ENCODE data around the gene GGNBP2. TPM values are rescaled to one million over a fixed set of nuclear protein-coding genes. Genes with fewer than 3 reads are reported as not detected.

The GGNBP2 gene
- total RNA-seq, 1 experiment from 2014 or later: 27.6 TPM

- Histone ChIP-seq H3K4me3 (ENCODE audit: insufficient read depth, low read depth, low read length) (no peak overlapping the region), H3K27me3 (ENCODE audit: control insufficient read depth, insufficient read depth, low read length) (no peaks in the 10 kb centered on the region), H3K36me3 (replicated peaks; ENCODE audit: control insufficient read depth, insufficient read depth, low read length) (no peaks in the 10 kb centered on the region)
- no peak for DNase-seq
These were observed 66.8 kb downstream of the GGNBP2 start for GRCh38 chr17:36611345-36612072.

- no peak for DNase-seq
- Histone ChIP-seq H3K36me3 (replicated peaks; ENCODE audit: control insufficient read depth, insufficient read depth, low read length) (no peaks in the 10 kb centered on the region), H3K4me3 (ENCODE audit: insufficient read depth, low read depth, low read length) (no peak overlapping the region), H3K27me3 (ENCODE audit: control insufficient read depth, insufficient read depth, low read length) (no peaks in the 10 kb centered on the region)
These were observed 67.6 kb downstream of the GGNBP2 start for GRCh38 chr17:36612323-36612722.

GRCh38 chr17:36613155-36613554 lies 68.4 kb downstream of the GGNBP2 start:
- no peak for DNase-seq
- Histone ChIP-seq H3K27me3 (ENCODE audit: control insufficient read depth, insufficient read depth, low read length) (no peaks in the 10 kb centered on the region), H3K36me3 (replicated peaks; ENCODE audit: control insufficient read depth, insufficient read depth, low read length) (no peaks in the 10 kb centered on the region), H3K4me3 (ENCODE audit: insufficient read depth, low read depth, low read length) (no peak overlapping the region)

- H3K27me3 ChIP-seq (ENCODE audit: control insufficient read depth, insufficient read depth, low read length): no peaks in the 10 kb centered on the region
- no peak for DNase-seq
- no peak overlapping the region for H3K4me3 ChIP-seq (ENCODE audit: insufficient read depth, low read depth, low read length)
- H3K36me3 ChIP-seq (replicated peaks; ENCODE audit: control insufficient read depth, insufficient read depth, low read length): no peaks in the 10 kb centered on the region
These were observed 69.4 kb downstream of the GGNBP2 start for GRCh38 chr17:36614081-36614480.

GRCh38 chr17:36614933-36615332 lies 70.2 kb downstream of the GGNBP2 start:
- Histone ChIP-seq H3K27me3 (ENCODE audit: control insufficient read depth, insufficient read depth, low read length) (no peaks in the 10 kb centered on the region), H3K36me3 (replicated peaks; ENCODE audit: control insufficient read depth, insufficient read depth, low read length) (no peaks in the 10 kb centered on the region), H3K4me3 (ENCODE audit: insufficient read depth, low read depth, low read length) (no peak overlapping the region)
- no peak for DNase-seq

GRCh38 chr17:36616061-36617029 lies 71.6 kb downstream of the GGNBP2 start:
- Histone ChIP-seq H3K4me3 (ENCODE audit: insufficient read depth, low read depth, low read length) (no peak overlapping the region), H3K36me3 (replicated peaks; ENCODE audit: control insufficient read depth, insufficient read depth, low read length) (no peaks in the 10 kb centered on the region), H3K27me3 (ENCODE audit: control insufficient read depth, insufficient read depth, low read length) (no peaks in the 10 kb centered on the region)
- DNase-seq: no peak

GRCh38 chr17:36617773-36618172 lies 73.1 kb downstream of the GGNBP2 start:
- Histone ChIP-seq H3K36me3 (replicated peaks; ENCODE audit: control insufficient read depth, insufficient read depth, low read length) (no peaks in the 10 kb centered on the region), H3K27me3 (ENCODE audit: control insufficient read depth, insufficient read depth, low read length) (no peaks in the 10 kb centered on the region), H3K4me3 (ENCODE audit: insufficient read depth, low read depth, low read length) (no peak overlapping the region)
- DNase-seq: no peak

GRCh38 chr17:36623281-36623680 lies 78.6 kb downstream of the GGNBP2 start:
- no peaks in the 10 kb centered on the region for H3K36me3 ChIP-seq (replicated peaks; ENCODE audit: control insufficient read depth, insufficient read depth, low read length)
- H3K4me3 ChIP-seq (ENCODE audit: insufficient read depth, low read depth, low read length): no peak overlapping the region
- no peaks in the 10 kb centered on the region for H3K27me3 ChIP-seq (ENCODE audit: control insufficient read depth, insufficient read depth, low read length)
- DNase-seq: no peak

GRCh38 chr17:36625188-36625587 lies 80.5 kb downstream of the GGNBP2 start:
- Histone ChIP-seq H3K27me3 (ENCODE audit: control insufficient read depth, insufficient read depth, low read length) (no peaks in the 10 kb centered on the region), H3K36me3 (replicated peaks; ENCODE audit: control insufficient read depth, insufficient read depth, low read length) (no peaks in the 10 kb centered on the region), H3K4me3 (ENCODE audit: insufficient read depth, low read depth, low read length) (no peak overlapping the region)
- no peak for DNase-seq

GRCh38 chr17:36627101-36627500 lies 82.4 kb downstream of the GGNBP2 start:
- DNase-seq: peak; percentile 80
- H3K36me3 ChIP-seq (replicated peaks; ENCODE audit: control insufficient read depth, insufficient read depth, low read length): no peaks in the 10 kb centered on the region
- no peaks in the 10 kb centered on the region; the same call in none of the 2 replicates for H3K27me3 ChIP-seq (ENCODE audit: control insufficient read depth, insufficient read depth, low read length)
- H3K4me3 ChIP-seq (ENCODE audit: insufficient read depth, low read depth, low read length): no peak overlapping the region

GRCh38 chr17:36628576-36628975 lies 83.9 kb downstream of the GGNBP2 start:
- Histone ChIP-seq H3K36me3 (replicated peaks; ENCODE audit: control insufficient read depth, insufficient read depth, low read length) (no peaks in the 10 kb centered on the region), H3K27me3 (ENCODE audit: control insufficient read depth, insufficient read depth, low read length) (peaks cover 3% of the 10 kb centered on the region)
- DNase-seq: no peak

GRCh38 chr17:36629252-36629847 lies 84.6 kb downstream of the GGNBP2 start:
- peak; percentile 93 for DNase-seq
- Histone ChIP-seq H3K27me3 (ENCODE audit: control insufficient read depth, insufficient read depth, low read length) (peaks cover 3% of the 10 kb centered on the region), H3K4me3 (ENCODE audit: insufficient read depth, low read depth, low read length) (no peak overlapping the region), H3K36me3 (replicated peaks; ENCODE audit: control insufficient read depth, insufficient read depth, low read length) (no peaks in the 10 kb centered on the region)

More at GRCh38 chr17:36628576-36628975, 83.9 kb downstream of the GGNBP2 start:
- no peak overlapping the region for H3K4me3 ChIP-seq (ENCODE audit: insufficient read depth, low read depth, low read length)

GRCh38 chr17:36629970-36630502 lies 85.3 kb downstream of the GGNBP2 start:
- DNase-seq: no peak
- no peak overlapping the region for H3K4me3 ChIP-seq (ENCODE audit: insufficient read depth, low read depth, low read length)
- H3K36me3 ChIP-seq (replicated peaks; ENCODE audit: control insufficient read depth, insufficient read depth, low read length): no peaks in the 10 kb centered on the region
- H3K27me3 ChIP-seq (ENCODE audit: control insufficient read depth, insufficient read depth, low read length): peaks cover 3% of the 10 kb centered on the region

- no peak overlapping the region for H3K4me3 ChIP-seq (ENCODE audit: insufficient read depth, low read depth, low read length)
- peaks cover 3% of the 10 kb centered on the region for H3K27me3 ChIP-seq (ENCODE audit: control insufficient read depth, insufficient read depth, low read length)
- DNase-seq: no peak
- H3K36me3 ChIP-seq (replicated peaks; ENCODE audit: control insufficient read depth, insufficient read depth, low read length): no peaks in the 10 kb centered on the region
These were observed 86.3 kb downstream of the GGNBP2 start for GRCh38 chr17:36631022-36631421.

Measured in H7 (cell line).